Brain microvascular endothelial cell (primary cell): ENCODE measurements around the gene PIGL.

ENCODE experiments used
- DNase-seq: peaks from one replicate; pipeline ENCODE4 v3.0.0-alpha.2; 2020
- H3K27ac ChIP-seq: fragments of 250-450 bp; sonication (Bioruptor Pico); 2 replicates; pipeline ENCODE4 v1.5.1; 2020; ENCODE audit warnings: mild to moderate bottlenecking, moderate library complexity
- H3K27me3 ChIP-seq: fragments of 250-450 bp; sonication (Bioruptor Pico); replicated peaks from 2 replicates; pipeline ENCODE4 v1.5.1; 2020; ENCODE audit warnings: mild to moderate bottlenecking
- H3K36me3 ChIP-seq: fragments of 250-450 bp; sonication (Bioruptor Pico); replicated peaks from 2 replicates; pipeline ENCODE4 v1.5.1; 2020; ENCODE audit warnings: mild to moderate bottlenecking
- H3K4me3 ChIP-seq: 2 replicates; pipeline ENCODE4 v1.5.1; 2011; ENCODE audit warnings: low read depth, mild to moderate bottlenecking, control low read depth, low read length, moderate library complexity
- CTCF ChIP-seq: IDR thresholded peaks from 2 replicates; pipeline ENCODE4 v1.5.1; 2011; ENCODE audit warnings: low read depth, mild to moderate bottlenecking, moderate library complexity, low read length, control low read depth, inconsistent platforms; ENCODE audit errors: missing control alignments
- in situ Hi-C: cut with HindIII; loops from 2 replicates; pipeline ENCODE4 v1.10.0; 2017; ENCODE audit warnings: low sequenced_read_pairs, low pct_ligation_motif_present

The PIGL gene

GRCh38 chr17:16277163-16277562 is 60.2 kb downstream of the PIGL start:
- no peak for DNase-seq
- H3K27ac ChIP-seq = no peak overlapping the region
- no peaks in the 10 kb centered on the region for H3K27me3 ChIP-seq
- no peak for TF ChIP-seq CTCF
- no peak overlapping the region for H3K4me3 ChIP-seq
- in situ Hi-C loops = no loop called here
- H3K36me3 ChIP-seq = no peaks in the 10 kb centered on the region

GRCh38 chr17:16281351-16281750 is 64.3 kb downstream of the PIGL start:
- DNase-seq = peak; percentile 56
- H3K27ac ChIP-seq = no peak overlapping the region
- no peak overlapping the region for H3K4me3 ChIP-seq
- H3K36me3 ChIP-seq = no peaks in the 10 kb centered on the region
- in situ Hi-C loops = no loop called here
- no peak for TF ChIP-seq CTCF
- no peaks in the 10 kb centered on the region for H3K27me3 ChIP-seq

- no peak for TF ChIP-seq CTCF
- in situ Hi-C loops = no loop called here
- Histone ChIP-seq H3K27me3 (no peaks in the 10 kb centered on the region), H3K4me3 (no peak overlapping the region), H3K36me3 (no peaks in the 10 kb centered on the region), H3K27ac (no peak overlapping the region)
- peak; percentile 40 for DNase-seq
Observed at GRCh38 chr17:16282522-16282921, 65.5 kb downstream of the PIGL start.

GRCh38 chr17:16283705-16284104 is 66.7 kb downstream of the PIGL start:
- Histone ChIP-seq H3K36me3 (no peaks in the 10 kb centered on the region), H3K27me3 (no peaks in the 10 kb centered on the region), H3K4me3 (no peak overlapping the region), H3K27ac (peak overlapping the region; percentile 41)
- in situ Hi-C loops = no loop called here
- TF ChIP-seq CTCF = no peak
- peak; percentile 77 for DNase-seq

GRCh38 chr17:16285646-16286008 is 68.6 kb downstream of the PIGL start:
- Histone ChIP-seq H3K27me3 (no peaks in the 10 kb centered on the region), H3K27ac (peak overlapping the region; percentile 95), H3K36me3 (no peaks in the 10 kb centered on the region), H3K4me3 (no peak overlapping the region)
- TF ChIP-seq CTCF = peak; percentile 70
- in situ Hi-C loops = no loop called here
- no peak for DNase-seq

GRCh38 chr17:16286009-16286946 is 69.3 kb downstream of the PIGL start:
- Histone ChIP-seq H3K4me3 (peak overlapping the region; percentile 17), H3K27me3 (no peaks in the 10 kb centered on the region), H3K27ac (peak overlapping the region; percentile 95), H3K36me3 (no peaks in the 10 kb centered on the region)
- TF ChIP-seq CTCF = no peak
- DNase-seq = peak; percentile 98
- in situ Hi-C loops = no loop called here
